Renal pelvis (tissue), 4 donors: ENCODE results near the gene PRKCE. TPM values are rescaled to one million over a fixed set of nuclear protein-coding genes. Genes with fewer than 3 reads are reported as not detected.

ENCODE experiments used
- DNase-seq: peaks from one replicate; pipeline ENCODE4 v3.0.0-alpha.2; 2013
- polyA plus RNA-seq, 3 donors: library from polyadenylated mRNA; unstranded; fragments of 120-200 nt; gene quantifications; one replicate each; pipeline ENCODE4 v1.2.1, GENCODE V29; 2013; ENCODE audit not compliant: insufficient read length in 3 of 3

Gene PRKCE
- polyA plus RNA-seq, 3 donors, result 7.8 to 9.9 (median 7.8) TPM

DNA sequence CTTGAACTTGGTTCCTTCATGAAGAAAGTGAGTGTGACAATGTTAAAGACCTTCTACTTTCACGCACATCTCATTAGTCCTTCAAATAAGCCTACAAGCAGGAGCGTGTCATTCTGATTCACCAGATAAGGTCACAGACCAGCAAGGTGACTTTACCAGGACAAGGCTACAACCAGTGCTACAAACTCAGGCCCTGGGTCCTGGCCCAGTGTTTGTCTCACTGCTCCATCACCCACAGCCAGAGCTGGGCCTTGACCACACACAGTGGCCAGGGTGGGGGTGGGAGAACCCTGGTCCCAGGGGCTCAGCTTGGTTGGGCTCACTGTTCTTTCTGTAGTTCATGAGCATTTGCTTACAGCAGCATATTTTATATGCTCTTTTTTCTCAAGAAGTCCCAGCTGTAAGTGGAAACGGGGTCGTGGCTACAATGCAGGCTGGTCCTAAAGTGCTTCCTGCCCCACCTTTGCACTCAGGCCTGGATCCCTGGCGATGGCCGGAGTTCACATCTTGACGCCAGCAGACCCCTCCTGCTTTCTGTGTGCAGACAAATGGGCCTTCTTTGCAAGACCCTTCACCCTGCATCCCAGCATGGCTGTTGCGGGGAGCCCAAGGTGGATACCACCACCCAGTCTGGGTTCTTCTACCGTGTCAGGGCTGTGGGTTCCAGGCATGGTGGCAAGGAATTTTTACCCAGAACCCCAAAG, 492.1 kb downstream of the PRKCE start:
- no peak for DNase-seq

DNA sequence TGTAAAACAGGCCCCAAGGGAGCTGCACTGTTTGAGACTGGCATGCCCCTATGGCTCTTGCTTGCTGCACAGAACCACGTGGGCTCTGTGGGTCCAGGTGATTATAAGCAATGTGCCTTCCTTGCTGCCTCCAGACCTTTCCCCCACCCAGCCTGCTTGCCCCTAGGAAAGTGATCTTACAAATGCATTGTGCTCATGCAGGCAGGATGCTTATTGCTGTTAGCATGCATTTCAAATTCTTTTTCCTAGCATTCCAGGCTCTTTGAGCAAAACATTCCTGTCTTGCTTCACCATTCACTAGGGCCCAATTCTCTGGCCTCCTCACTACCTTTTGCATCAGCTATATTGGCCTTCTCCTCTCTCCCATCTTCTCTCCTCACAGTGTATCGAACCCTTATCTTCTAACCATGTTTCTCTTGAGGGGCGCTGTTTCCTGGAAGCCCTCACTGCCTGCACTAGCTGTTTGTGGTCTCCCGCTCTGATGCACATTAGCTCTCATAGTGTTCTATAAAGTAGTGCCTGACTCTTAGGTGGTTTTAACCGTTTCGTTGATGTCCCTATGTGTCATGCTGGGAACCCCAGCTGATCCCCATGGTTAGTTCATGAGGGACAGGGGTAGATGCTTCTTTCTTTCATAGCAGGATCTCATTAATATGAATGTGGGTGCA, 492.8 kb downstream of the PRKCE start:
- no peak for DNase-seq

DNA sequence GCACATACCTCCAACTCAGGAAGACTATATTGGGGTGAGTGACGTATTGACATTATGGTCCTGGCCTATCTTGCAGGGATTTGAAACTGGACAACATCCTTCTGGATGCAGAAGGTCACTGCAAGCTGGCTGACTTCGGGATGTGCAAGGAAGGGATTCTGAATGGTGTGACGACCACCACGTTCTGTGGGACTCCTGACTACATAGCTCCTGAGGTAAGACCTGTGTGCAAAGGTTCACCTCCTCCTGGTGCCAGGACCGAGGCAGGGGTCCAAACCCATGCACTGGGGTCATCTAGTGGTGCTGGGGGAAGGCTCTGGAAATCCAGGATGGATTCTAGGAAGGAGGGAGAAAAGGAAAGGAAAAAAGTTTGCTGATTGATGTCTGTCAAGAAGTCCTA, 493.5 kb downstream of the PRKCE start:
- DNase-seq, result no peak

GRCh38 chr2:46145840-46146239, 494.4 kb downstream of the PRKCE start:
- DNase-seq, result no peak

DNA sequence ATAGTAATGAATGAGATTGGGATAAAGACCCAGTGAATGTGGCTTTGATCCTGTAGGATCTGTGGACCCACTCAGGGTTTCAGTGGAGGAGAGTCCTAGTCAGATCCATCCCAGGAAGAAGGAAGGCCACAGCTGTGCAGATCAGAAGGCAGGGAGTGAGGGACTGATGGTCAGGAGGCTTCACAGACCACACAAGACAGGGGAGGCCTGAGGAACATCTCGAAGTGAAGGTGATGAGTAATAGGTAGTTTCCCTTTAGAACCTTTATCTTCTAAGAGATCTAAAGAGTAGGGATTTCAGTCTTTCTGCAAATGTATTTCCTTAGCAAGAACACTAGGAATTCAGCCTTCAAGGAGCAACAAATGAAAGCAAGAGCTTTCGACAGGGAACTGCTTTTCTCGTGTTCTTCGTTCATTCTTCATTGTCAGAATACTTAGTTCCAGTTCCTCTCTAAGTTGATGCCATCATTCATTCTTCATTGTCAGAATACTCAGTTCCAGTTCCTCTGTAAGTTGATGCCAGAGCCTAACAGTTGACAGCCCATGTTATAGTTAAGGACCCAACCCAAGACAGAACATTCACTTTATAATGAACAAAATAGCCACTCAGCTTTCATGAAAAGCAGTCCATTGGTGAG, 495.5 kb downstream of the PRKCE start:
- no peak for DNase-seq

GRCh38 chr2:46147626-46148368, 496.3 kb downstream of the PRKCE start:
- DNase-seq, result no peak

DNA sequence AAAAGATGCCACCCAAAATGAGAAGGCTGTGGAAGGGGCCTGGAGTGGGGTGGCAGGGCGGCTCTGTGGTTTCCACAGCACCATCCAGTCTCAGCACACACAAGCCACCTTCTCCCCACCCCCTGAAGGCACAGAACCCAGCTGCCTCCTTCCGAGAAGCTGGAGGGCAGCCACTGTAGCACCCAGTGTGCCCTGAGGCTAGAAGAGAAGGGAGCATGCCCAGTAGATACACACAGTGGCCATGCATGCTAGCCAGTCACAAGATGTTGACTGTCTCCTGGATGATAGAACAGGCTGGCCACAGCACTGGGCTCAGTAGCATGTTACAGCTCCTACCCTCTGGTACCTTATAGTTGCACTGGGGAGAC, 496.9 kb downstream of the PRKCE start:
- DNase-seq, result no peak

- no peak for DNase-seq
Measured at GRCh38 chr2:46150445-46150955, 499.0 kb downstream of the PRKCE start.

DNA sequence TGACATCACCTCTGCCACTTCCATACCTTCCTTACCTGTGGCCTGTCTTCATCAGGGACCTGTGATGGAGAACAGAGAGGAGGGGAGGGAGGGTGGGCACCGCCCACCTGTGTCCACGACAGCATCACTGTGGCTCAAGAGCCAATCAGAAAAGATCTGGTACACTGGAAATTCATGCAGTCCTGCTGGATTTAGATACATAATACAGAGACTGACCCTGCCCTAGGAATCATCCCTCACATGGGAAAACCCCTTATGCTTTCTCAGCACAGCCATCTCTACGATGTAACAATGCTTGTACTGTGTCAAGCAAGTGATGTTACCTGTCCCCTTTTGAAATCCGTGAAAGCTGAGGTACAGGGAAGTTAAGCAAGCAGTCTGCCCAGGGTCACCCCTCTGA, 500.1 kb downstream of the PRKCE start:
- no peak for DNase-seq

- no peak for DNase-seq
Measured at GRCh38 chr2:46153996-46154753, 502.7 kb downstream of the PRKCE start.

DNA sequence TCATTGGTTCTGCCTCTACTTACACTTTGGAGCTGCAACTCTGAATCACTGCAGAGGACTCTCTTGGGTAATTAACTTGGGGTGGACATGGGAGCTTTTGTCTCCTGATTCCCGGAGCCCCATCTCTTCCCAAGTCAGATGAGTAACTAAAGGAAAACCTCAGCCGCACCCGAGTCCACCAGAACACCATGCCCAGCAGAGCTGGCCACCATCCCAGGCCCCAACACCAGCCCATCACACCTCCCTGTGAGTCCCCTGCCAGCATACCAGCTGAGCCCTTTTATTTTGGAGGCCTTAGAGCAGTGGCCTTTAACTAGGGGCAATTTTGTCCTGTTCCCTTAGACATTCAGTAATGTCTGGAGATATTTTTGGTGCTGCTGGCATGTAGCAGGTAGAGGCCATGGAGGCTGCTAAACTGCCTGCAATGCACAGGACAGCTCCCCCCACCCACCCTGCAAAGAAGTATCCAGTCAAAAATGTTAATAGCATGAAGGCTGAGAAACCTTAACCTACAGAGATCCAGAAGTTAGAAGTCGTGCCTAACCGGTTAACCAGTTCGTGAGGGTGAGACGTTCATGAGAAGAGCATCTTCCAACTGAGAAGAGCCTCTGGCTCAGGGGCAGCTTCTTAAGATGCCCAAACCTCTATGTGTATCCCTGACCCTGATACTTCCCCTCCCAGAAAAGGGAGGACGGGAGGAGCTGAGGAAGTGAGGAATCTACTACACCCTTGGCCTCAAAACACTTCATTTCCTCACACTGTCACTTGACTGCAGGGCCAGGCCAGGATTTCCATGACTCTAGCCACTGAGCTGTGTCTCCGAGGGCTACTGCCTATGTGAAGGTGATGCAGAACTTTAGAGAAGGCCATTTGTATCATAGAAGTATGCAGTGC, 505.8 kb downstream of the PRKCE start:
- DNase-seq, result no peak

DNA sequence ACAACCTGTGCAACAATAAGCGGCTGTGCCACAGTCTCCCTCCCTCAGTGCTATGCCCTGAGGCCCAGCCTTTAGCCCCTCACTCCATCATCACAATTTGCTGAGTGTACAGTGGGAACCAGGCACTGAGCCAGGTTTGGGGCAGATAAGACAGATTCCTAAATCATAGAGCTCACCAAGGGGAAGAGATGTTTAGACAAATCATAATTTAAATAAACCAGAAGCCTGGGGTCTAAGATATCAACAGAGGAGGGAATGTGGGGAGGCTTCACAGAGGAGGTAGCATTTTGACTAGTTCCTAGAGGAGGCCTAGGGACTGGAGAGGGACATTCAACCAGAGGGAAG, 506.5 kb downstream of the PRKCE start:
- DNase-seq, result no peak

- no peak for DNase-seq
Measured at GRCh38 chr2:46158661-46159060, 507.2 kb downstream of the PRKCE start.

GRCh38 chr2:46160326-46160725, 508.9 kb downstream of the PRKCE start:
- DNase-seq, result no peak

DNA sequence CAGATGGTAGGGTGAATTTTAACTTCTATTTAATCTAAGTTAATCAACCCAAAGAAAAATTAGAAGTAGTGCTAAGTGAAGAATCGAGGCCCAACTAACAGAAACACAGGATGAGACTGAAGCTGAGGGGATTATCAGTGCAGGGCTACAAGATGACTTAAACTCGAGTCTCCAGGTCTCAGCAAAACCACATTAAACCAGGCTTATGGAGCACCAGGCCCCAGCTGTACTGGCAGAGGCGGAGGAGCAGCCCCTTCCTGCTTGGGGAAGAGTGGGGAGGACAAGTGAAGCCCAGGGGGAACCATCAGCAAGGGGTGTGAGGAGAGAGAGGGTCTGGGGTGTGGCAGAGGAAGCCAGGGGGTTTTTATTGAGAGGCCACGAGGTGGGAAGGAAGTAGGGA, 509.8 kb downstream of the PRKCE start:
- no peak for DNase-seq

DNA sequence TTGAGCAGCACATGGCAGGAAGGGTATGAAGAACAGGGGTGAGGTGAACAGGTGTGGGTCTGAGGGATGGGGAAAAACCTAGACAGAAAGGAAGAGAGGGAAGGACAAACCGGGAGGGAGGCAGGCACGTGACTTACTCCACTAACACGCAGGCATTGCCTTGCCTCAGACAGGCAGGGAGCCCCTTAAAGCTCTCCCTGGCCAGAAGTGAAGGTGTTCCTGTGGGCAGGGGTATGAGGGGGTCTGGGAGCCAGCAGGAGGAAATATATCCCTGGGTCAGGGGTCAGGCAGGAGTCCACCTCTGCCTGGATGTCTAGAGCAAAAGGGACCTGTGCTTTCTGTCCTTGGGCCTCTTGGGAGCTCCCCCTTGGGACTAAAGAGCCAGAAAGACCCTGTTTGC, 510.4 kb downstream of the PRKCE start:
- no peak for DNase-seq

- no peak for DNase-seq
Measured at GRCh38 chr2:46162329-46163097, 511.0 kb downstream of the PRKCE start.

DNA sequence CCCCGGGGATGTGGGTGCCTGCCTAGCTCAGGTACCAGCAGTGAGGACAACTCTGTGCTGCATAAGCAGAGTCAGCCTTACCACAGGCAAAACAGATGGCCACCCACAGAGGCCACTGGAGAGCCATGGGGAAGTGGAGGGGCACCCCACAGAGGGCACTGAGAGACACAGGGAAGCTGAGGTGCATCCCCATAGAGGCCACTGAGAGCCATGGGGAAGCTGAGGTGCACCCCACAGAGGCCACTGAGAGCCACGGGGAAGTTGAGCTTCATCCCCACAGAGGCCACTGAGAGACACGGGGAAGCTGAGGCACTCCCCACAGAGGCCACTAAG, 511.6 kb downstream of the PRKCE start:
- DNase-seq, result no peak

DNA sequence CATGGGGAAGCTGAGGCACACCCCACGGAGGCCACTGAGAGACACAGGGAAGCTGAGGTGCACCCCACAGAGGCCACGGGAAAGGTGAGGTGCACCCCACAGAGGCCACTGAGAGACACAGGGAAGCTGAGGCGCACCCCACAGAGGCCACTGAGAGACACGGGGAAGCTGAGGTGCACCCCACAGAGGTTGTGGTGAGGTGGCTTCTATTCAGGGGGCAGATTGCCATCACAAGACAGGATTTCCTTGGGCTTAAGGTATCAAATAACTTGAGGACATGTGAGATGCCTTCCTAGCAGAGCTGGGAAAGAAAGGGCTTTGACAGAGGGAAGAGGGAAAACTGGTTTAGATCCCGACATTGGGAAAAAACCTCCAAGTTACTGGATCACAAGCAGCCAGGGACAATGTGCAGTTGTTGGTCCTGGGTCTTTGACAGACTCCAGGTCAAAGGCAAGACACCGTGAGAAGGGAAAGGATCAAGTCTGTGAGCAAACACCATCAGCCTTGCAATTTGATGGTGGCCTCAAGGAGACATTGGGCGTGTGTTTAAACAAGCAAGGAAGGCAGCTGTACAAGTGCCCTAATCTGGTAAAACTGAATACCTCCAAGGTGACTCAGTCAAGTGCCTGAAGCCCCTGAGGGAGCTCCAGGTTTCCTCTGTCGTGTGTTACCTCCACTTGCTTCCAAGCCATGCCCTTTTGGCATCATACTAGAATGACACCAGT, 512.5 kb downstream of the PRKCE start:
- DNase-seq, result no peak
